Spleen (tissue), 7 donors: ENCODE measurements around the gene ADD3.

Experiments used
- POLR2A ChIP-seq, 3 donors: fragments of 450-650 bp; IDR thresholded peaks; one replicate each; pipeline ENCODE4 v1.5.1; 2017; ENCODE audit warnings: antibody characterized with exemption in 3 of 3, mild to moderate bottlenecking in 1 of 3
- POLR2AphosphoS5 ChIP-seq, 3 donors: sonication (generic); formaldehyde crosslinking; IDR thresholded peaks; one replicate each; pipeline ENCODE4 v1.5.1; 2017; ENCODE audit warnings: antibody characterized with exemption in 3 of 3
- TF ChIP-seq, protein P1 (sequence below), 11 experiments: fragments of 200-600 bp in 7 of 11; fragments of 450-650 bp in 4 of 11; sonication (generic) in 4 of 11; IDR thresholded peaks in 8 of 11; conservative IDR thresholded peaks in 3 of 11; 1 replicate in 7 of 11; 2 replicates in 4 of 11; pipeline versions ENCODE4 v1.4.0 to v1.8.0; 2016 to 2021; ENCODE audit warnings: antibody characterized with exemption in 11 of 11, inconsistent platforms in 4 of 11, mild to moderate bottlenecking in 1 of 11
- donor health status: DM: no; HTN: no; CAD: no; lungs with moderate emphysema.
- donor health status: DM: no; HTN: no; CAD: no.
- donor health status: DM: no; HTN: no; CAD: no.

GRCh38 chr10:110036640-110037039 is 28.9 kb downstream of the ADD3 start:
- TF ChIP-seq POLR2A (IDR thresholded peaks at IDR 0.05) (no peak), POLR2AphosphoS5 (IDR thresholded peaks at IDR 0.05) (no peak)
- TF ChIP-seq, protein P1, sequence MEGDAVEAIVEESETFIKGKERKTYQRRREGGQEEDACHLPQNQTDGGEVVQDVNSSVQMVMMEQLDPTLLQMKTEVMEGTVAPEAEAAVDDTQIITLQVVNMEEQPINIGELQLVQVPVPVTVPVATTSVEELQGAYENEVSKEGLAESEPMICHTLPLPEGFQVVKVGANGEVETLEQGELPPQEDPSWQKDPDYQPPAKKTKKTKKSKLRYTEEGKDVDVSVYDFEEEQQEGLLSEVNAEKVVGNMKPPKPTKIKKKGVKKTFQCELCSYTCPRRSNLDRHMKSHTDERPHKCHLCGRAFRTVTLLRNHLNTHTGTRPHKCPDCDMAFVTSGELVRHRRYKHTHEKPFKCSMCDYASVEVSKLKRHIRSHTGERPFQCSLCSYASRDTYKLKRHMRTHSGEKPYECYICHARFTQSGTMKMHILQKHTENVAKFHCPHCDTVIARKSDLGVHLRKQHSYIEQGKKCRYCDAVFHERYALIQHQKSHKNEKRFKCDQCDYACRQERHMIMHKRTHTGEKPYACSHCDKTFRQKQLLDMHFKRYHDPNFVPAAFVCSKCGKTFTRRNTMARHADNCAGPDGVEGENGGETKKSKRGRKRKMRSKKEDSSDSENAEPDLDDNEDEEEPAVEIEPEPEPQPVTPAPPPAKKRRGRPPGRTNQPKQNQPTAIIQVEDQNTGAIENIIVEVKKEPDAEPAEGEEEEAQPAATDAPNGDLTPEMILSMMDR (IDR thresholded peaks at IDR 0.05 in 8 of 11, conservative IDR thresholded peaks at IDR 0.05 in 3 of 11) = no peak
